Islet precursor cell (in vitro differentiated cells): Measurements from ENCODE around the gene CCSER1.

Experiments used
- DNase-seq: peaks from one replicate; pipeline ENCODE4 v3.0.0-alpha.2; 2018

Gene CCSER1

GRCh38 chr4:90130076-90130475, 2.9 kb downstream of the CCSER1 start:
- DNase-seq: no peak

- peak; percentile 72 for DNase-seq
Observed at GRCh38 chr4:90137555-90137954, 10.4 kb downstream of the CCSER1 start.

- no peak for DNase-seq
Observed at GRCh38 chr4:90142081-90142480, 14.9 kb downstream of the CCSER1 start.

GRCh38 chr4:90145319-90145718, 18.1 kb downstream of the CCSER1 start:
- no peak for DNase-seq

- DNase-seq: no peak
Observed at GRCh38 chr4:90146306-90146705, 19.1 kb downstream of the CCSER1 start.

- no peak for DNase-seq
Observed at GRCh38 chr4:90148574-90149148, 21.5 kb downstream of the CCSER1 start.

GRCh38 chr4:90152024-90152423, 24.8 kb downstream of the CCSER1 start:
- no peak for DNase-seq

- no peak for DNase-seq
Observed at GRCh38 chr4:90159193-90159592, 32.0 kb downstream of the CCSER1 start.

GRCh38 chr4:90160044-90160443, 32.9 kb downstream of the CCSER1 start:
- DNase-seq: no peak

- DNase-seq: no peak
Observed at GRCh38 chr4:90162566-90162965, 35.4 kb downstream of the CCSER1 start.

GRCh38 chr4:90163872-90164271, 36.7 kb downstream of the CCSER1 start:
- no peak for DNase-seq

GRCh38 chr4:90165883-90166282, 38.7 kb downstream of the CCSER1 start:
- DNase-seq: no peak

- no peak for DNase-seq
Observed at GRCh38 chr4:90171491-90171890, 44.3 kb downstream of the CCSER1 start.

- DNase-seq: peak; percentile 83
Observed at GRCh38 chr4:90174621-90175023, 47.4 kb downstream of the CCSER1 start.

GRCh38 chr4:90181644-90182043, 54.5 kb downstream of the CCSER1 start:
- peak; percentile 81 for DNase-seq

GRCh38 chr4:90183254-90183653, 56.1 kb downstream of the CCSER1 start:
- no peak for DNase-seq

- peak; percentile 54 for DNase-seq
Observed at GRCh38 chr4:90184560-90184959, 57.4 kb downstream of the CCSER1 start.

- DNase-seq: no peak
Observed at GRCh38 chr4:90185416-90185815, 58.2 kb downstream of the CCSER1 start.

GRCh38 chr4:90186229-90186628, 59.0 kb downstream of the CCSER1 start:
- DNase-seq: no peak

GRCh38 chr4:90187148-90187884, 60.1 kb downstream of the CCSER1 start:
- no peak for DNase-seq

GRCh38 chr4:90189178-90189577, 62.0 kb downstream of the CCSER1 start:
- DNase-seq: no peak

- no peak for DNase-seq
Observed at GRCh38 chr4:90189946-90190345, 62.8 kb downstream of the CCSER1 start.

- DNase-seq: no peak
Observed at GRCh38 chr4:90190525-90190924, 63.3 kb downstream of the CCSER1 start.

GRCh38 chr4:90198086-90198847, 71.1 kb downstream of the CCSER1 start:
- no peak for DNase-seq
